Measurements from ENCODE around the gene SOX2.
A peak's percentile ranks its signal among the peaks of the same experiment; 100 is the strongest.

The SOX2 gene

DNA sequence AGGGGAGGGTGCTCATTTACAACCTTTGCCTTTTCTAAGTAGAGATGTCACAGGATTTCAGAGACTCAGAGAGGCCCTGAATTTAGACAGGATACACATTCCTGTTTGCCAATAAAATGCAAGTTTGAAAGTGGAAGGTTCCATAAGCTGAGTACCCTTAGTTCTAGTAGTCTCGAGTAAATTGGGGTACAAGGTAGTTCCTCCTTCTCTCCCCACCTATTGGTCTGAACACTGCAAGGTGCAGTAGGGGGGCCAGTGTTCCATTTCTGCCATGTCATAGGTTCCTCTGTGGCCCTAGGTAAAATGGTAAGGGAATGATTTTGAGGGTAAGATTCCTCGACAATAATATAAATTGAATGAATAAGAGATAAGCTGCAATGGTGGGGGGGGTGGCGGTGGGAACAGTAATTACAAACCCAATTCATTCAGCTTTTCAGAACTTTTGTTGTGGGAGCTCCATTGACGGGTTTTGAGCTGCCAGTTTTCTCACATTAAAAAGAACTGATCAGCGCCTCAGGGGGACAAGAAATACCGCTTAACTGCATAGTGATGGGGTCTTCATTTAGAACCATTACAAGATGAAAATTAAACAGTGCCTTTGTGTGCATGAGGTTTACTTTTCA is 5.9 kb downstream of the SOX2 start:
- peak overlapping the region; percentile 79 to 95 for H3K4me3 ChIP-seq (ENCODE audit: low read length in 2 of 2)
- no peak overlapping the region for H2AK5ac ChIP-seq (ENCODE audit: low read depth, low read length)
- H3K4me1 ChIP-seq (ENCODE audit: control insufficient read depth in 2 of 2, insufficient read depth in 1 of 2, low read depth in 1 of 2, low read length in 2 of 2) = peaks cover 13 to 41% of the 10 kb centered on the region in 2 donors
- H3K14ac ChIP-seq (ENCODE audit: low read length) = no peak overlapping the region
- no peak overlapping the region for H4K91ac ChIP-seq (ENCODE audit: low read depth, low read length, poor library complexity)
- DNase-seq (ENCODE audit: low spot score) = no peak
- H3K9me3 ChIP-seq (replicated peaks in 1 of 2; ENCODE audit: control insufficient read depth in 2 of 2, insufficient read depth in 1 of 2, low read depth in 1 of 2, low read length in 2 of 2) = no peaks in the 10 kb centered on the region
- no peaks in the 10 kb centered on the region for H3K27me3 ChIP-seq (ENCODE audit: control insufficient read depth in 3 of 3, insufficient read depth in 3 of 3, low read depth in 1 of 3, low read length in 3 of 3)
- peaks cover 5% of the 10 kb centered on the region for H3K79me1 ChIP-seq (ENCODE audit: low read depth, low read length)
- H2BK12ac ChIP-seq (ENCODE audit: low read length) = no peak overlapping the region
- H3K23ac ChIP-seq (ENCODE audit: low read depth, low read length, poor library complexity) = no peak overlapping the region
- H3K9ac ChIP-seq (ENCODE audit: low read depth, low read length, poor library complexity) = peak overlapping the region; percentile 91
- no peak overlapping the region for H3K4ac ChIP-seq (ENCODE audit: low read length)
- peak overlapping the region; percentile 54 for H3K4me2 ChIP-seq (ENCODE audit: insufficient read depth, low read length, poor library complexity, severe bottlenecking)
- peak overlapping the region; percentile 59 for H3K27ac ChIP-seq (replicated peaks; ENCODE audit: low read length)
- no peak overlapping the region for H3K18ac ChIP-seq (ENCODE audit: low read length)
- H4K8ac ChIP-seq (ENCODE audit: low read depth, low read length) = no peak overlapping the region
- no peak overlapping the region for H2BK5ac ChIP-seq (ENCODE audit: low read length)
- peaks cover 13 to 92% of the 10 kb centered on the region in 2 donors for H3K36me3 ChIP-seq (replicated peaks in 1 of 2; ENCODE audit: control insufficient read depth in 2 of 2, insufficient read depth in 2 of 2, low read length in 2 of 2)
- no CpG with 5 or more reads among the region's 6 CpGs for WGBS, 2 donors (ENCODE audit: extremely low coverage in 2 of 2, insufficient read length in 2 of 2, insufficient replicate concordance in 1 of 2)
- H2BK120ac ChIP-seq (ENCODE audit: low read depth, low read length) = no peak overlapping the region
- H2BK15ac ChIP-seq (ENCODE audit: low read length) = no peak overlapping the region
- H2AFZ ChIP-seq (ENCODE audit: low read length) = no peak overlapping the region

DNA sequence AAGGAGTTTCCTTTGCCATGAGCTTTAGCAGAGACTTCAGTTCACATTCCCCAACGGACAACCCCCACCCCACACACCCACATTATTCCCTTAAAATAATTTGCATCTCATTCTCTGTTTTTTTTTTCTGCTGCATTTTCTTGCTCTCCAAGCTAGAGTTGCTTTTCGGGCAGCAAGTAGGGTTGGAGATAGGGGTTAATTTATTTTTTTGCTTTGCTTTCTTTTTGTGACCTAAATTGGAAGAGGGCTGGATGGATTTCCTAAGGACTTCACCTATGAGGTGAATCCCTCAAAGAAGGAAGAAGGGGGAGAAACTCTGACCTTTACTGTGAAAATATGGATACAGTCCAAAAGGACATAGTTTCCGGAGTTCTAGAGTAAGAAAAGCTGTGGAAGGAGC is 6.6 kb downstream of the SOX2 start:
- no peak overlapping the region for H3K14ac ChIP-seq (ENCODE audit: low read length)
- no peaks in the 10 kb centered on the region for H3K27me3 ChIP-seq (ENCODE audit: control insufficient read depth in 3 of 3, insufficient read depth in 3 of 3, low read depth in 1 of 3, low read length in 3 of 3)
- no peak for DNase-seq (ENCODE audit: low spot score)
- no peak overlapping the region for H2BK12ac ChIP-seq (ENCODE audit: low read length)
- no CpG with 5 or more reads among the region's 3 CpGs for WGBS, 2 donors (ENCODE audit: extremely low coverage in 2 of 2, insufficient read length in 2 of 2, insufficient replicate concordance in 1 of 2)
- no peak overlapping the region for H3K9ac ChIP-seq (ENCODE audit: low read depth, low read length, poor library complexity)
- H4K91ac ChIP-seq (ENCODE audit: low read depth, low read length, poor library complexity) = no peak overlapping the region
- no peak overlapping the region for H2BK15ac ChIP-seq (ENCODE audit: low read length)
- H3K4me2 ChIP-seq (ENCODE audit: insufficient read depth, low read length, poor library complexity, severe bottlenecking) = peak overlapping the region; percentile 63
- no peak overlapping the region for H2AK5ac ChIP-seq (ENCODE audit: low read depth, low read length)
- H2BK120ac ChIP-seq (ENCODE audit: low read depth, low read length) = no peak overlapping the region
- peaks cover 18 to 48% of the 10 kb centered on the region in 2 donors for H3K4me1 ChIP-seq (ENCODE audit: control insufficient read depth in 2 of 2, insufficient read depth in 1 of 2, low read depth in 1 of 2, low read length in 2 of 2)
- H2BK5ac ChIP-seq (ENCODE audit: low read length) = no peak overlapping the region
- H3K79me1 ChIP-seq (ENCODE audit: low read depth, low read length) = peaks cover 5% of the 10 kb centered on the region
- H3K18ac ChIP-seq (ENCODE audit: low read length) = no peak overlapping the region
- peaks cover 11 to 92% of the 10 kb centered on the region in 2 donors for H3K36me3 ChIP-seq (replicated peaks in 1 of 2; ENCODE audit: control insufficient read depth in 2 of 2, insufficient read depth in 2 of 2, low read length in 2 of 2)
- no peak overlapping the region for H3K27ac ChIP-seq (replicated peaks; ENCODE audit: low read length)
- peak overlapping the region in 1 of 2 donors; percentile 95 for H3K4me3 ChIP-seq (ENCODE audit: low read length in 2 of 2)
- no peaks in the 10 kb centered on the region for H3K9me3 ChIP-seq (replicated peaks in 1 of 2; ENCODE audit: control insufficient read depth in 2 of 2, insufficient read depth in 1 of 2, low read depth in 1 of 2, low read length in 2 of 2)
- no peak overlapping the region for H2AFZ ChIP-seq (ENCODE audit: low read length)
- no peak overlapping the region for H4K8ac ChIP-seq (ENCODE audit: low read depth, low read length)
- H3K23ac ChIP-seq (ENCODE audit: low read depth, low read length, poor library complexity) = no peak overlapping the region
- no peak overlapping the region for H3K4ac ChIP-seq (ENCODE audit: low read length)

DNA sequence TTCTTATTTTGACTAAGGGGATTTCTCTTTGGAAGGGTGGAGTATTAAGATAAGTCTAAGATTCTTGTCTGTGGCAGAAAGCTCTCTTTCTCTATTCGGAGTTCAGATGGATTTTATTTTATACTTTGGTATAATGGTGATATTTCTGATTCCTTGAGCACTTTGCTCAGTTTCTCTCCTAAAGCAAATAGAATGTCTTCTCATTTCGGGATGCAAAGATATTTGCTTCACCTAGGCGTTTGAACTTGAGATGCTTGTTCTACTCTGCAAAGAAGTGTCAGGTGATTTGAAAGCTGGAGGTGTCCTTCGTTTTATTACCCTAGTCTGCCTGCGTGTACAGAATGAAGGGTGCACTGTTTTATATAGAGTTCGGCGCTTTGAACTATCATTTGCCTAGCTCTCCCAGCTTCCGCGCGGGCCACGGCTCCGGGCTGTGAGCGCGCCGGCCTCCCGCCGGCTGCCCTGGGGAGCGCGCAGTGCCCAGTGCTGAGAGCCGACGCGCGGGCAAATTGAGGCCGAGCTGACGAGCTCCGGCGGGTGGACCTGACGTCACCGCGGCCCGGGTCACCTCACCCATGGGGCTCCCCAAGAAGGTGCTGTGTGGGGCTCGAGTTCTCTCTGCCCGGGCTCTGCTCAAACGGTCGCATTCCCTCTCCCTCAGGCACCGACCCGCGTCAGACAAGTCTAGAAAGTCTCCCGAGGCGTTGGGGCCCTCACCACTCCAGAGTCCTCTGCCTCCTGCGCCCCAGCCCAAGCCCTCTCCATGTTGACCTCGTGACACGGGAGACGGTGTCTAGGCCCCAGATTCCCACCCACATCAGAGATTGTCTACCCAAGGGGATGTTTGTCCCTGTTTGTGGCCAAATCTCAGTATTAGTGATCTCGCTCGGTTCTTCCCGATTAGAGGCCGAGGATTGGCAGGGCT is 7.5 kb downstream of the SOX2 start:
- H3K36me3 ChIP-seq (replicated peaks in 1 of 2; ENCODE audit: control insufficient read depth in 2 of 2, insufficient read depth in 2 of 2, low read length in 2 of 2) = peaks cover 11 to 92% of the 10 kb centered on the region in 2 donors

More for the DNA sequence above, 7.5 kb downstream of the SOX2 start:
- H3K14ac ChIP-seq (ENCODE audit: low read length) = peak overlapping the region; percentile 57
- H2BK5ac ChIP-seq (ENCODE audit: low read length) = peak overlapping the region; percentile 43
- H3K9ac ChIP-seq (ENCODE audit: low read depth, low read length, poor library complexity) = peak overlapping the region; percentile 76
- H3K4ac ChIP-seq (ENCODE audit: low read length) = no peak overlapping the region
- H2BK12ac ChIP-seq (ENCODE audit: low read length) = no peak overlapping the region
- no peak overlapping the region for H2BK15ac ChIP-seq (ENCODE audit: low read length)
- H3K9me3 ChIP-seq (replicated peaks in 1 of 2; ENCODE audit: control insufficient read depth in 2 of 2, insufficient read depth in 1 of 2, low read depth in 1 of 2, low read length in 2 of 2) = peaks cover 0 to 4% of the 10 kb centered on the region in 2 donors
- peak overlapping the region; percentile 59 for H3K18ac ChIP-seq (ENCODE audit: low read length)
- no peak overlapping the region for H2AK5ac ChIP-seq (ENCODE audit: low read depth, low read length)
- no peak overlapping the region for H4K91ac ChIP-seq (ENCODE audit: low read depth, low read length, poor library complexity)
- no peak overlapping the region for H2AFZ ChIP-seq (ENCODE audit: low read length)
- H2BK120ac ChIP-seq (ENCODE audit: low read depth, low read length) = no peak overlapping the region
- H3K27me3 ChIP-seq (ENCODE audit: control insufficient read depth in 3 of 3, insufficient read depth in 3 of 3, low read depth in 1 of 3, low read length in 3 of 3) = no peaks in the 10 kb centered on the region
- H4K8ac ChIP-seq (ENCODE audit: low read depth, low read length) = no peak overlapping the region
- peaks cover 5% of the 10 kb centered on the region for H3K79me1 ChIP-seq (ENCODE audit: low read depth, low read length)
- H3K4me1 ChIP-seq (ENCODE audit: control insufficient read depth in 2 of 2, insufficient read depth in 1 of 2, low read depth in 1 of 2, low read length in 2 of 2) = peaks cover 21 to 57% of the 10 kb centered on the region in 2 donors
- H3K4me2 ChIP-seq (ENCODE audit: insufficient read depth, low read length, poor library complexity, severe bottlenecking) = peak overlapping the region; percentile 63
- peak overlapping the region; percentile 8 for H3K23ac ChIP-seq (ENCODE audit: low read depth, low read length, poor library complexity)
- no CpG with 5 or more reads among the region's 48 CpGs for WGBS, 2 donors (ENCODE audit: extremely low coverage in 2 of 2, insufficient read length in 2 of 2, insufficient replicate concordance in 1 of 2)
- DNase-seq (ENCODE audit: low spot score) = no peak
- peak overlapping the region; percentile 58 for H3K27ac ChIP-seq (replicated peaks; ENCODE audit: low read length)
- peak overlapping the region in 1 of 2 donors; percentile 95 for H3K4me3 ChIP-seq (ENCODE audit: low read length in 2 of 2)

Data from neuronal stem cell (in vitro differentiated cells).